Stimulated activated CD4-positive, alpha-beta T cell treated with anti-CD3 and anti-CD28 coated beads, TNF-alpha, amount 100 ng/mL, for 48 hours (primary cell): ENCODE measurements around the gene UBE3C.
A peak's percentile ranks its signal among the peaks of the same experiment; 100 is the strongest.
"Not testable (repeated sequence)": the region's sequence is repeated elsewhere in the genome, so short reads cannot be mapped to it uniquely, and the experiment has no call there.

ENCODE experiments used
- DNase-seq, 3 donors: peaks; one replicate each; pipeline ENCODE4 v3.0.0-alpha.2; 2020; ENCODE audit warnings: low read depth in 3 of 3

The UBE3C gene

GRCh38 chr7:157138424-157139110 lies at the start of gene UBE3C:
Gene UBE3C (plus strand): TSS chr7:157138926. CDS start chr7:157139273, 347 bp downstream.
- peak; percentile 78 to 89 (median 83) for DNase-seq

GRCh38 chr7:157089100-157089610 lies 49.6 kb upstream of the UBE3C start:
- no peak for DNase-seq

GRCh38 chr7:157090485-157091165 lies 48.1 kb upstream of the UBE3C start:
- no peak for DNase-seq

GRCh38 chr7:157096286-157097055 lies 42.3 kb upstream of the UBE3C start:
- DNase-seq, result no peak

GRCh38 chr7:157097056-157097329 lies 41.7 kb upstream of the UBE3C start:
- DNase-seq, result no peak

- DNase-seq, result no peak
These were observed 41.2 kb upstream of the UBE3C start for GRCh38 chr7:157097569-157097968.

- not testable (repeated sequence) for DNase-seq
These were observed 38.7 kb upstream of the UBE3C start for GRCh38 chr7:157100005-157100404.

GRCh38 chr7:157103641-157104040 lies 35.1 kb upstream of the UBE3C start:
- DNase-seq, result not testable (repeated sequence)

- DNase-seq, result no peak
These were observed 27.4 kb upstream of the UBE3C start for GRCh38 chr7:157111311-157111710.

- DNase-seq, result no peak
These were observed 26.0 kb upstream of the UBE3C start for GRCh38 chr7:157112706-157113105.

GRCh38 chr7:157113607-157114006 lies 25.1 kb upstream of the UBE3C start:
- no peak for DNase-seq

- DNase-seq, result no peak
These were observed 22.0 kb upstream of the UBE3C start for GRCh38 chr7:157116762-157117161.

GRCh38 chr7:157117796-157118195 lies 20.9 kb upstream of the UBE3C start:
- no peak for DNase-seq

GRCh38 chr7:157120181-157120580 lies 18.5 kb upstream of the UBE3C start:
- DNase-seq, result no peak

- DNase-seq, result no peak
These were observed 17.5 kb upstream of the UBE3C start for GRCh38 chr7:157121184-157121715.

- no peak for DNase-seq
These were observed 15.8 kb upstream of the UBE3C start for GRCh38 chr7:157122800-157123495.

GRCh38 chr7:157124690-157125089 lies 14.0 kb upstream of the UBE3C start:
- no peak for DNase-seq

GRCh38 chr7:157125376-157126223 lies 13.1 kb upstream of the UBE3C start:
- no peak for DNase-seq

- DNase-seq, result no peak
These were observed 11.8 kb upstream of the UBE3C start for GRCh38 chr7:157126921-157127320.

GRCh38 chr7:157129200-157129599 lies 9.5 kb upstream of the UBE3C start:
- DNase-seq, result no peak

- no peak for DNase-seq
These were observed 8.7 kb upstream of the UBE3C start for GRCh38 chr7:157129907-157130460.
